OCI-LY3 (cell line): ENCODE results near the gene DRAP1.
"Not testable (repeated sequence)": the region's sequence is repeated elsewhere in the genome, so short reads cannot be mapped to it uniquely, and the experiment has no call there.

ENCODE experiments used
- H2AFZ ChIP-seq: fragments of 200-600, 300-600 bp; shearing (Covaris generic); 2 replicates; pipeline ENCODE4 v1.6.0; 2014; ENCODE audit warnings: antibody characterized with exemption, low read depth, low read length
- H3K27ac ChIP-seq: fragments of 200-600, 300-600 bp; sonication (generic); 2 replicates; pipeline ENCODE4 v1.5.1; 2014; ENCODE audit warnings: mild to moderate bottlenecking, low read length, moderate library complexity, mixed read lengths
- H3K27me3 ChIP-seq: fragments of 200-600, 300-600 bp; sonication (generic); 2 replicates; pipeline ENCODE4 v1.6.1; 2014; ENCODE audit warnings: low read depth, low read length, mixed read lengths
- H3K36me3 ChIP-seq: fragments of 200-600, 300-600 bp; sonication (generic); replicated peaks from 2 replicates; pipeline ENCODE3; 2014; ENCODE audit warnings: low read depth, low read length, mixed read lengths
- H3K4me1 ChIP-seq: fragments of 300-600, 200-600 bp; sonication (generic); 2 replicates; pipeline ENCODE4 v1.6.1; 2014; ENCODE audit warnings: low read length, mixed read lengths
- H3K4me2 ChIP-seq: fragments of 200-600, 300-600 bp; sonication (generic); 2 replicates; pipeline ENCODE4 v1.6.1; 2014; ENCODE audit warnings: low read length, mixed read lengths
- H3K4me3 ChIP-seq: fragments of 300-600, 200-600 bp; sonication (generic); 2 replicates; pipeline ENCODE4 v1.5.1; 2014; ENCODE audit warnings: antibody characterized with exemption, mild to moderate bottlenecking, low read length, moderate library complexity
- H3K79me2 ChIP-seq: fragments of 300-600, 200-600 bp; shearing (Covaris generic); 2 replicates; pipeline ENCODE4 v1.6.1; 2014; ENCODE audit warnings: mild to moderate bottlenecking, low read length, mixed read lengths
- H3K9ac ChIP-seq: fragments of 300-600, 200-600 bp; shearing (Covaris generic); 2 replicates; pipeline ENCODE4 v1.6.0; 2014; ENCODE audit warnings: mild to moderate bottlenecking, low read length, moderate library complexity
- H3K9me3 ChIP-seq: fragments of 200-600, 300-600 bp; shearing (Covaris generic); 2 replicates; pipeline ENCODE4 v1.6.1; 2014; ENCODE audit warnings: low read length, mixed read lengths; ENCODE audit not compliant: insufficient read depth
- H4K20me1 ChIP-seq: fragments of 200-600, 300-600 bp; sonication (generic); 2 replicates; pipeline ENCODE4 v1.6.1; 2016; ENCODE audit warnings: low read length, mixed read lengths; ENCODE audit not compliant: insufficient read depth
- EZH2phosphoT487 ChIP-seq: fragments of 200-600 bp; shearing (Covaris generic); IDR thresholded peaks from 2 replicates; pipeline ENCODE4 v1.6.1; 2018; ENCODE audit warnings: antibody characterized with exemption, mixed run types, low read depth
- TF ChIP-seq, protein P1 (sequence below): fragments of 200-600, 300-600 bp; sonication (generic); IDR thresholded peaks from 2 replicates; pipeline ENCODE4 v1.5.1; 2014; ENCODE audit warnings: antibody characterized with exemption, low read length, low read depth

DRAP1 gene

DNA sequence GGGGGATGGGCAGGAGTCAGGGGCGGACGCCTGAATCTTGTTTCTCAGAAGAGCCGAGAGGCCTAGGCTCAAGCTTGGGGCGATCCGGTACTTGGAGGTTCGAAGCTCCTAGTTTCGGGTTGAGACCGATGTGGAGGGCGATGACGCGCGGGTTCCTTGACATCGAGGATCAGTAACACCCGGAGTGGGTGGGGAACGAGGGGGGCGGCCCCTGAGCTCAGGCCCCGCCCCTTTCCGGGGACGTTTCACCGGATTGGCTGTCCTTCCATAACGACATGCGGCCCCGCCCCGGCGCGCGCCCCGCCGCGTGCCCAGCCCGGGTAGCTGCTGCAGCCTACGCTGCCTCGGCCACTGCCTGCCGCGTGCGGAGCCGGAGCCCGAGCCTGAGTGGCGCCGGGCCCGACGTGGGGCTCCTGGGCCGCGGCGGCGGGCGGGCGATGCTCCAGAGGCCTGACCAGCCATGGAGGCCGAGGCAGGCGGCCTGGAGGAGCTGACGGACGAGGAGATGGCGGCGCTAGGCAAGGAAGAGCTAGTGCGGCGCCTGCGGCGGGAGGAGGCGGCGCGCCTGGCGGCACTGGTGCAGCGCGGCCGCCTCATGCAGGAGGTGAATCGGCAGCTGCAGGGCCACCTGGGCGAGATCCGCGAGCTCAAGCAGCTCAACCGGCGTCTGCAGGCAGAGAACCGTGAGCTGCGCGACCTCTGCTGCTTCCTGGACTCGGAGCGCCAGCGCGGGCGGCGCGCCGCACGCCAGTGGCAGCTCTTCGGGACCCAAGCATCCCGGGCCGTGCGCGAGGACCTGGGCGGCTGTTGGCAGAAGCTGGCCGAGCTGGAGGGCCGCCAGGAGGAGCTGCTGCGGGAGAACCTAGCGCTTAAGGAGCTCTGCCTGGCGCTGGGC is 28.7 kb upstream of the DRAP1 start, which contains the start of gene CCDC85B:
Gene CCDC85B, plus strand, starts transcription at position 350 of the 895 bp plus-strand sequence. Its CDS starts 111 bp downstream, at position 461.
- H2AFZ ChIP-seq = peak within 1 kb of the TSS; percentile 0; the same call in 1 of the 2 replicates
- peaks cover 36% of the 10 kb centered on the region for H3K4me1 ChIP-seq

GRCh38 chr11:65891219-65892136 is 27.7 kb upstream of the DRAP1 start:
- Histone ChIP-seq H3K79me2 (peaks cover 37% of the 10 kb centered on the region), H3K4me3 (peak overlapping the region; percentile 92), H3K4me1 (peaks cover 36% of the 10 kb centered on the region), H3K9me3 (no peaks in the 10 kb centered on the region), H2AFZ (no peak overlapping the region), H3K4me2 (peak overlapping the region; percentile 85), H3K27ac (peak overlapping the region; percentile 60), H3K9ac (peak overlapping the region; percentile 95), H3K36me3 (peaks cover 4% of the 10 kb centered on the region), H3K27me3 (no peaks in the 10 kb centered on the region), H4K20me1 (peaks cover 12% of the 10 kb centered on the region; the same call in 1 of the 2 replicates)
- no peak for TF ChIP-seq EZH2phosphoT487
- TF ChIP-seq, protein P1, sequence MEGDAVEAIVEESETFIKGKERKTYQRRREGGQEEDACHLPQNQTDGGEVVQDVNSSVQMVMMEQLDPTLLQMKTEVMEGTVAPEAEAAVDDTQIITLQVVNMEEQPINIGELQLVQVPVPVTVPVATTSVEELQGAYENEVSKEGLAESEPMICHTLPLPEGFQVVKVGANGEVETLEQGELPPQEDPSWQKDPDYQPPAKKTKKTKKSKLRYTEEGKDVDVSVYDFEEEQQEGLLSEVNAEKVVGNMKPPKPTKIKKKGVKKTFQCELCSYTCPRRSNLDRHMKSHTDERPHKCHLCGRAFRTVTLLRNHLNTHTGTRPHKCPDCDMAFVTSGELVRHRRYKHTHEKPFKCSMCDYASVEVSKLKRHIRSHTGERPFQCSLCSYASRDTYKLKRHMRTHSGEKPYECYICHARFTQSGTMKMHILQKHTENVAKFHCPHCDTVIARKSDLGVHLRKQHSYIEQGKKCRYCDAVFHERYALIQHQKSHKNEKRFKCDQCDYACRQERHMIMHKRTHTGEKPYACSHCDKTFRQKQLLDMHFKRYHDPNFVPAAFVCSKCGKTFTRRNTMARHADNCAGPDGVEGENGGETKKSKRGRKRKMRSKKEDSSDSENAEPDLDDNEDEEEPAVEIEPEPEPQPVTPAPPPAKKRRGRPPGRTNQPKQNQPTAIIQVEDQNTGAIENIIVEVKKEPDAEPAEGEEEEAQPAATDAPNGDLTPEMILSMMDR = peak; percentile 77

More for the DNA sequence above, 28.7 kb upstream of the DRAP1 start, which contains the start of gene CCDC85B:
- peak within 1 kb of the TSS; percentile 92 for H3K4me3 ChIP-seq
- peak within 1 kb of the TSS; percentile 97 for H3K4me2 ChIP-seq
- no peaks in the 10 kb centered on the region for H3K27me3 ChIP-seq
- peaks cover 37% of the 10 kb centered on the region for H3K79me2 ChIP-seq
- TF ChIP-seq, protein P1 = peak; percentile 2
- TF ChIP-seq EZH2phosphoT487 = no peak
- H3K9ac ChIP-seq = peak within 1 kb of the TSS; percentile 95
- H3K27ac ChIP-seq = peak within 1 kb of the TSS; percentile 82
- H4K20me1 ChIP-seq = peaks cover 12% of the 10 kb centered on the region; the same call in 1 of the 2 replicates
- H3K9me3 ChIP-seq = no peaks in the 10 kb centered on the region
- H3K36me3 ChIP-seq = peaks cover 10% of the 10 kb centered on the region

DNA sequence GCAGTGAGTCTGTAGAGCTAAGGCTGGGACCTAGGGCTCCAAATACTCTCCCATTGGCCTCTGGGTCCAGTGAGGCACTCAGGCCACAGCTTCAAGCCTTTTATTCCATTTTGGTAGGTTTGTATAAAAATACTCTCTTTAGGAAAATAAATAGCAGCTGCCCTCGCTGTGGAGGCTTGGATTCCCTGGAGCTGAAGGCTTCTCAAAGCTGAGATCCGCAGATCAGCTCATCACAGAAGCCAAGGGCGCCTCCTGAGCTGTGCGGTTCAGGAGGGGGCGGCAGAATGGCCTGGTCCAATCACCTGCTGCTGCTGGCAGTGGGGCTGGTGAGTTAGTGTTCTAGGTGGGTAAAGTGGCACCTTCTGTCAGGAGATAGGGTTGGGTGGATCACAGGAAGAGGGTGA is 27.1 kb upstream of the DRAP1 start:
- Histone ChIP-seq H3K27ac (peak overlapping the region; percentile 60), H3K4me3 (peak overlapping the region; percentile 92), H3K4me1 (peaks cover 36% of the 10 kb centered on the region), H3K9ac (peak overlapping the region; percentile 95), H3K79me2 (peaks cover 37% of the 10 kb centered on the region), H4K20me1 (peaks cover 12% of the 10 kb centered on the region; the same call in 1 of the 2 replicates), H3K4me2 (peak overlapping the region; percentile 85)
- not testable (repeated sequence) for H2AFZ ChIP-seq, H3K9me3 ChIP-seq, H3K27me3 ChIP-seq, H3K36me3 ChIP-seq

- no peaks in the 10 kb centered on the region for H3K27me3 ChIP-seq
- peaks cover 12% of the 10 kb centered on the region; the same call in 1 of the 2 replicates for H4K20me1 ChIP-seq
- no peak for TF ChIP-seq EZH2phosphoT487
- TF ChIP-seq, protein P1 = no peak
- H3K4me2 ChIP-seq = peak overlapping the region; percentile 85
- H3K9ac ChIP-seq = peak overlapping the region; percentile 95; the same call in 1 of the 2 replicates
- no peaks in the 10 kb centered on the region for H3K36me3 ChIP-seq
- H2AFZ ChIP-seq = no peak overlapping the region
- no peaks in the 10 kb centered on the region for H3K9me3 ChIP-seq
- peaks cover 31% of the 10 kb centered on the region for H3K79me2 ChIP-seq
- H3K27ac ChIP-seq = peak overlapping the region; percentile 60
- H3K4me1 ChIP-seq = peaks cover 31% of the 10 kb centered on the region
- H3K4me3 ChIP-seq = peak overlapping the region; percentile 92
Measured at GRCh38 chr11:65892661-65893317, 26.4 kb upstream of the DRAP1 start.
